ENCODE measurements around the gene CST5.

The CST5 gene

GRCh38 chr20:23925789-23926525 is 46.4 kb upstream of the CST5 start:
- TF ChIP-seq FOXP2 (optimal IDR thresholded peaks at IDR 0.05; ENCODE audit: borderline replicate concordance, extremely low read depth, extremely low read length, insufficient read depth) (no peak), SIN3A (IDR thresholded peaks at IDR 0.05; ENCODE audit: borderline replicate concordance, insufficient read depth, low read length) (no peak), POLR2AphosphoS5 (IDR thresholded peaks at IDR 0.05; ENCODE audit: low read depth, low read length) (no peak), TAF1 (IDR thresholded peaks at IDR 0.05; ENCODE audit: borderline replicate concordance, insufficient read depth, low read length) (no peak)
- TF ChIP-seq, protein P1, sequence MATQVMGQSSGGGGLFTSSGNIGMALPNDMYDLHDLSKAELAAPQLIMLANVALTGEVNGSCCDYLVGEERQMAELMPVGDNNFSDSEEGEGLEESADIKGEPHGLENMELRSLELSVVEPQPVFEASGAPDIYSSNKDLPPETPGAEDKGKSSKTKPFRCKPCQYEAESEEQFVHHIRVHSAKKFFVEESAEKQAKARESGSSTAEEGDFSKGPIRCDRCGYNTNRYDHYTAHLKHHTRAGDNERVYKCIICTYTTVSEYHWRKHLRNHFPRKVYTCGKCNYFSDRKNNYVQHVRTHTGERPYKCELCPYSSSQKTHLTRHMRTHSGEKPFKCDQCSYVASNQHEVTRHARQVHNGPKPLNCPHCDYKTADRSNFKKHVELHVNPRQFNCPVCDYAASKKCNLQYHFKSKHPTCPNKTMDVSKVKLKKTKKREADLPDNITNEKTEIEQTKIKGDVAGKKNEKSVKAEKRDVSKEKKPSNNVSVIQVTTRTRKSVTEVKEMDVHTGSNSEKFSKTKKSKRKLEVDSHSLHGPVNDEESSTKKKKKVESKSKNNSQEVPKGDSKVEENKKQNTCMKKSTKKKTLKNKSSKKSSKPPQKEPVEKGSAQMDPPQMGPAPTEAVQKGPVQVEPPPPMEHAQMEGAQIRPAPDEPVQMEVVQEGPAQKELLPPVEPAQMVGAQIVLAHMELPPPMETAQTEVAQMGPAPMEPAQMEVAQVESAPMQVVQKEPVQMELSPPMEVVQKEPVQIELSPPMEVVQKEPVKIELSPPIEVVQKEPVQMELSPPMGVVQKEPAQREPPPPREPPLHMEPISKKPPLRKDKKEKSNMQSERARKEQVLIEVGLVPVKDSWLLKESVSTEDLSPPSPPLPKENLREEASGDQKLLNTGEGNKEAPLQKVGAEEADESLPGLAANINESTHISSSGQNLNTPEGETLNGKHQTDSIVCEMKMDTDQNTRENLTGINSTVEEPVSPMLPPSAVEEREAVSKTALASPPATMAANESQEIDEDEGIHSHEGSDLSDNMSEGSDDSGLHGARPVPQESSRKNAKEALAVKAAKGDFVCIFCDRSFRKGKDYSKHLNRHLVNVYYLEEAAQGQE (IDR thresholded peaks at IDR 0.05; ENCODE audit: insufficient read depth in 1 of 2, low read depth in 2 of 2, low read length in 2 of 2), result no peak

GRCh38 chr20:23924751-23925150 is 45.2 kb upstream of the CST5 start:
- no peak for TF ChIP-seq POLR2AphosphoS5 (IDR thresholded peaks at IDR 0.05; ENCODE audit: low read depth, low read length)
- TF ChIP-seq FOXP2 (optimal IDR thresholded peaks at IDR 0.05; ENCODE audit: borderline replicate concordance, extremely low read depth, extremely low read length, insufficient read depth), result no peak
- no peak for TF ChIP-seq SIN3A (IDR thresholded peaks at IDR 0.05; ENCODE audit: borderline replicate concordance, insufficient read depth, low read length)
- TF ChIP-seq TAF1 (IDR thresholded peaks at IDR 0.05; ENCODE audit: borderline replicate concordance, insufficient read depth, low read length), result no peak
- TF ChIP-seq, protein P1 (IDR thresholded peaks at IDR 0.05; ENCODE audit: insufficient read depth in 1 of 2, low read depth in 2 of 2, low read length in 2 of 2), result no peak

GRCh38 chr20:23923891-23924435 is 44.4 kb upstream of the CST5 start:
- TF ChIP-seq POLR2AphosphoS5 (IDR thresholded peaks at IDR 0.05; ENCODE audit: low read depth, low read length), result no peak
- TF ChIP-seq, protein P1 (IDR thresholded peaks at IDR 0.05; ENCODE audit: insufficient read depth in 1 of 2, low read depth in 2 of 2, low read length in 2 of 2), result no peak
- TF ChIP-seq FOXP2 (optimal IDR thresholded peaks at IDR 0.05; ENCODE audit: borderline replicate concordance, extremely low read depth, extremely low read length, insufficient read depth), result no peak
- no peak for TF ChIP-seq SIN3A (IDR thresholded peaks at IDR 0.05; ENCODE audit: borderline replicate concordance, insufficient read depth, low read length)
- no peak for TF ChIP-seq TAF1 (IDR thresholded peaks at IDR 0.05; ENCODE audit: borderline replicate concordance, insufficient read depth, low read length)

GRCh38 chr20:23923311-23923710 is 43.8 kb upstream of the CST5 start:
- no peak for TF ChIP-seq TAF1 (IDR thresholded peaks at IDR 0.05; ENCODE audit: borderline replicate concordance, insufficient read depth, low read length)
- no peak for TF ChIP-seq SIN3A (IDR thresholded peaks at IDR 0.05; ENCODE audit: borderline replicate concordance, insufficient read depth, low read length)
- TF ChIP-seq POLR2AphosphoS5 (IDR thresholded peaks at IDR 0.05; ENCODE audit: low read depth, low read length), result no peak
- no peak for TF ChIP-seq FOXP2 (optimal IDR thresholded peaks at IDR 0.05; ENCODE audit: borderline replicate concordance, extremely low read depth, extremely low read length, insufficient read depth)
- TF ChIP-seq, protein P1 (IDR thresholded peaks at IDR 0.05; ENCODE audit: insufficient read depth in 1 of 2, low read depth in 2 of 2, low read length in 2 of 2), result no peak

All from PFSK-1 (cell line).